GM21390 (cell line): ENCODE measurements around the gene COL11A1.
A peak's percentile ranks its signal among the peaks of the same experiment; 100 is the strongest.
"Not testable (repeated sequence)": the region's sequence is repeated elsewhere in the genome, so short reads cannot be mapped to it uniquely, and the experiment has no call there.

Source experiments
- ATAC-seq: cut with Tn5 transposase; IDR thresholded peaks from one replicate; pipeline ENCODE4 v1.9.1; 2021; ENCODE audit not compliant: unreplicated experiment

Gene COL11A1

DNA sequence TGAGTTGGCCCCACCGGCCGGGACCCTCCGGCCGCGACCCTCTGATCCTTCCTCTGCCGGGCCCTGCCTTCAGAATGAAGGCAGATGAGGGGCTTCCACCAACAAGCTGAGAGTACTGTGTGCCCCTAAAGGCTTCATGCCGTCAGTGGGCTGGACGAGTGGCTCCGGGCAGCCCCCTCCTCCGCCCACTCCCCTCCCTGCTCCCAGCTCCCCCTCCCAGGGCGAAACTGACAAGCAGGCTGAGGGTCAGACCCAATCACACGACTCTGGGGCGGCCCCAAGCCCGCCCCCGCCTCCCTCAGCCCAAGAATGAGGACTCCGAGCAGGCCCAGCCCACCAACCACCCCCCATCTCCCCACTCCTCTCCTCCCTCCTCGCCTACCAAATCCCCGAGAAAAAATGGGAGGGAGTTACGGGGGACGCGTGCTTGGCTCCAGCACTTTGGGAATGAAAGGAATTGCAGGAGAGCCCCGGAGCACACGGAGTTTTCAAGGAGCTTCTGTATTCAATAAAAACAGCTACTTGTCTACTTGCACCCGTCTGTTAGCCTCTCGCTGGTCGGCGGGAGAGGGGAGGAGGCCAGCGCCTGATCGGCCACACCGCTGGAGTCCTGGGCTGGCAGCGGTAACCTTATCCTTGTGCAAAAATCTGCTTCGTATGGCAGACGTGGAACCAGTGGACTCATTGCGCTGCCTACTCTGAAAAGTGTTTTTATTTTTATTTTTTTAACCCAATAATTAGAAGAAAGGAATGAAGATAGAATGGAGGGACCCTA, at the start of gene COL11A1:
Gene COL11A1, minus strand, starts transcription at position 147 of the 775 bp plus-strand sequence. CDS start 344 bp downstream, outside the sequence.
- ATAC-seq = no peak

DNA sequence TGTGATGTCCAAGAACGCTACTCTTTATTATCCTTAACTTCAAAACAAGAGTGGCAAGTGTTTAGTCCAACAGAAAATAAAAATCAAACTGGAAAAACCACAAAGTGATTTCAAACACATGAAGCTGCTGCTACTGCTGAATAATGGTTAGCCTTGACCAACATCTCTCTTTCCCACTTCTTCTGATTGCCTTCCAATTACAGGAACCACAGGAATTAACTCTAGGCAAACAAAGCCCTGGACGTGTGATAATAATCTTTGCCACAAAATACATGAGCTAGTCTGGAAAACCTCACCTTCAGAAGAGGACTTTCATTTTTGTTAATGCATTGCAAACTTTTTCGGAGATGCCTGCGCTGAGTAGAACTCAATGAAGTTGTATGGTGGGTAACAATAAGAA, 48.6 kb upstream of the COL11A1 start:
- ATAC-seq = no peak

DNA sequence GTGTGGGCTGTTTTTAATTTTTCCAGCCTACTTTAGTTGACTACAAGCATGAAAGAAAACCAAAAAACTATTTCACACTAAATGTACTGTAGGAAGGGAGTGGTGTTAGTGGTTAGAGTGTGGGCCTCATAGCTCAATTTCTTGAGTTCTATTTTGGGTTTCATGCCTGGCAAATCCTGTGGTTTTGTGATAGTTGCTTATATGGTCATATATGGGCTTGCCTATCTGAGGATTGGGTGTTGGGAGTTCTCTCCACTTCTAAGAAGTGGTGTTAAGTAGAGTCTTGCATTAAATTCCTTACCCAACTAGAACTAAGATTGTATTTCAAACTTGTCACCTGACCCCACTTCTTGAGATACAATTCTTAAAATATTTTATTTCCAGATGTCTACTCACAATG, 37.8 kb upstream of the COL11A1 start:
- no peak for ATAC-seq

DNA sequence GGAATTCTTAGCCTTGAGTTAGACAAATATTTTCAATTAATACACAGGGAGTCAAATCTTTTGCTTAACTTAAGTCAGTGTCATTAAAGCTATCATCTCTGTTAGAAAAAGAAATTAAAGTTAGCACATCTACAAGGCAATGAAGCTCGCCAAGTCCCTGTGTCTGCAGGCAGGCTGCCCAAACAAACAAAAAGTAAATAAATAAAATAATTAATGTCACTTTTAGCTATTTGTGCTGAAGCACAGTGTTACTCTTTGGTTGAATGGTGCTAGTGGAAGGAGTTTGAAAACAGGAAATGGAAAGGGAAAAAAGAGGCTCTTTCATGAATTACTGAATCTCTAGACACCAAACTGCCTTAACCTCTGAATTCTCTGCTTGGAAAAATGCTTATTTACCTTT, 37.1 kb upstream of the COL11A1 start:
- ATAC-seq = no peak

DNA sequence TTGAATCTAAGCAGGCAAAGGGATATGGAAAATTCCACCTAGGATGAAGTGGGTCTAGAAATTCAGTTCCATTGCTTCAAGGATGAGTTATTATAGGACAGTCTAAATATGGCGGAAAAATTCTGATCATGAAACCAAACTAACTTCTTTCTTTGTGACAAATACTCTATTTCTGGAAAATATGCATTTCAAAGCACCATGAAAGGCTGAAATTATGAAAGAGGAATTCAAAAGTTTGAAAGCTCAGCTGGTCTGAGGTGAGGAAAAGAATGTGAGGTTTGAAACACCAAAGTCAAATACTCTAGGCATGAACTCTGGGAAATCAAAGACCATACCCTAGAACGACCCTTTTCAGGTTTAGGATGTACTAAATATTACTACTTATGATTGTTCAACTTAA, 36.4 kb upstream of the COL11A1 start:
- ATAC-seq = no peak

DNA sequence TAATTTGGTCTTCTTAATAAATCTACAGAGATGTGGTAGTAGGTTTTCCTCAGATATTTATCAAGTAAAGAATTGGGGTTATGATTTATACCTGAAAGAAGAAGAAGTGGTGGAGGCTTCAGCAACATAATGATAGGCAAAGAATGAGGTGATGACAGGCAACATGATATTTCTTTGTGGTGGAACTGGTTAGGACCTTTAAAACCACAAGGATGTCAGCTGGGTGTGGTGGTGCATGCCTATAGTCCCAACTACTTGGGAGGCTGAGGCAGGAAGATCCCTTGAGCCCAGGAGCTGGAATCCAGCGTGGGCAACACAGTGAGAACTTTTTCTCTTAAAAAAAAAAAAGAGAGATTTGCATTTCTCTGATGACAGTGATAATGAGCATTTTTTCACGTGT, 34.1 kb upstream of the COL11A1 start:
- no peak for ATAC-seq

DNA sequence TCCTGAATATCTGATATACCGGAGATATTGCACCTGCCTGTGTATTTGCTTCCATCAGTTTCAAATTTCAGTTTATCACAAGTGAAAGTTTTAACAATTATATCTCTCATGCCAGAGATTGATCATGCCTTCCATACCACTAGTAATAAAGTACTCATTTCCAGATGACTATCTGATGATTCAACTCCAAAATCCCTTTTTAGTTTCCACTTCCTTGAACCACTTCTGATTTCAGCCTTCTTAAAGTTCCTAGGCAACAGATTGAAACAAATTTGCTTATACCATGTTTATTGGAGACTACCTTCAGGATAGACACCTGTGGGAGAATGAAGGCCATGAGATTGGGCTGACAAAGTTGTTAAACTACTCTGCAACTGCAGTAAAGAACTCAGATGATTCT, 21.5 kb upstream of the COL11A1 start:
- ATAC-seq = no peak

DNA sequence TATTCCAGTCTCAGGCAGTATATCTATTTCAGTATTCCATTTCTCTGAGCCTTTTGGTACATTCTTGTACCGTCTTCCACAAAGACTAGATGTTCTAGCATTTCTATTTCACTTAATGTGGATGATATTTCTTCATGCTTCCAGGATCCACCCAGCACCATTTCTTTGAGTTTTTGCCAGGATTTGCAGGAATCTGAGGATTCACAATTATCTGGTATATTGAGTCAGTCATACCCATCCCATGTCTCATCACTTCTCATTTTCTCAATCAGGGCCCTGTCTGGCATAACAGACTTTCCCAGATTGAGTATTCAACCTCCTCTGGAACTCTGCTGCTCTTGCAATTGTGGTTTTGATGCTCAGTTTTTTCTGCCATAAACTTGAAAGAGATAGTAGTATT, 20.9 kb upstream of the COL11A1 start:
- no peak for ATAC-seq

DNA sequence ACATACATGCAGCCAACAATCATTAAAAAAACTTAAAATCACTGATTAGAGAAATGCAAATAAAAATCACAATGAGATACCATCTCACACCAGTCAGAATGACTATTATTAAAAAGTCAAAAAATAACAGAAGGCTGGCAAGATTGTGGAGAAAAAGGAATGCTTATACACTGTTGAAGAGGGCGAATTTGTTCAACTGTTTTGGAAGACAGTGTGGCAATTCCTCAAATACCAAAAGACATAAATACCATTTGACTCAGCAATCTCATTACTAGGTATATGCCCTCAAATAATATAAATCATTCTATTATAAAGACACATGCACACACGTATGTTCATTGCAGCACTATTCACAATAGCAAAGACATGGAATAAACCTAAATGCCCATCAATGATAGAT, 19.9 kb upstream of the COL11A1 start:
- ATAC-seq = not testable (repeated sequence)

DNA sequence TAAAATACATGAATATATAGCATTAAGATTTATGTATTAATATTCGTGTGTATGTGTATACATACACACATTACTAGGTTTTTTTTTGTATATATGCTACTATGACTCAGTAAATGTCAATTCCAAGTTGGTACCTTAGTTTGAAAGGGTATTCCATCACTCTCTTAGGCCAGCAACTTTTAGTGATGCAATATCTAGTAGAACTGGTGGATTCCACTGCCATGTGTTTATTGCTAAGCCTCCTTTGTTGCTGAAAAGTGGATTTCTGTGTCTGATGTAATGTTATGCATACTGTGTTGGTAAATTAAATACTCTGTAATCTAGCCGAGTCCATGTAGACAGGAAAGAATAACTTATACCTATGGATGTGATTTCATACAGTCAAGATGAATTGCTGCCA, 16.9 kb upstream of the COL11A1 start:
- no peak for ATAC-seq

DNA sequence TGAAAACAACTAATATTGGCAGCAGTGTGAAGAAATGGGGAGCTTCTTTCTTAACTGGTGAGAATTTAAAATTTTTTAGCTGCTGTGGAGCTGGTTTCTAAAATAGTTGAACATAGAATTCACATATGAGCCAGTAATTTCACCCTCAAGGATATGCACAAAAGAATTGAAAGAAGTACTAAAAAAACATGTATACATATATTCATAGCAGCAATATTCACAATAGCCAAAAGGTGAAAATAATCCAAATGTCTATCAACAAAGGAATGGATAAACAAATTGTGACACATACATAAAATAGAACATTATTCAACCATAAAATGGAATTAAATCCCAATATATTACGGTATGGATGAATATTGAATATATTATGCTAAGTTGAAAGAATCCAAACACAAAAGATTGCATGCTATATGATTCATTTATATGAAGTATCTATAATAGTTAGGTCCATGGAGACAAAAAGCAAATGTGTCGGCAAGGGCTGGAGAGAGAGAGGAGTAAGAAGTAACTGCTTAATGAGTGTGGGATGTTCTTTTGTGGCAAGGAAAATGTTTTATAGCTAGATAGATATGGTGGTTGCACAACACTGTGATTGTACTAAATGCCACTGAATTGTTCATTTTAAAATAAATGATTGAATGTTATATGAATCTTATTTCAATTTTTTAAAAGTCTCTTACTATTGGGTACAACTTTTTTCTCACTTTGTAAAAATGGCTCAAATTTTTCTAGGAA, 14.8 kb upstream of the COL11A1 start:
- ATAC-seq = no peak

DNA sequence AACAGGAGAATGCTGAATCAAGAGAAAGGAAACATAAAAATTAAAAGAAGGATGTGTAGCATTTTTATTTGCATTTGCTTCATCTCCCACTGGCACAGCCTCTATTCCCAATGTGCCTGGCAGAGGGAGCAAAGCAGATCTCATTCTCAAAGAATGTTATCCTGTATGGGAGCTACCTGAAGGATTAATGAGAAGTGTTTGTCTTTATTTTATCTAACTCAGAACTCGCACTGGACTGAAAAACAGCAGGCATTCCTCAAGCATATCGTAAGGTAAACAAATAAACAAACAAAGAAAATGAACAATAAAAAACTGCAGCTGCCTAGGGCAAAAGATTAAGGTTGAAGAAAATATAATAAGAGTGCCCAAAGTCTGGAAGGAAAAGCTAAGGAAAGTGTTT, 12.7 kb upstream of the COL11A1 start:
- ATAC-seq = no peak

DNA sequence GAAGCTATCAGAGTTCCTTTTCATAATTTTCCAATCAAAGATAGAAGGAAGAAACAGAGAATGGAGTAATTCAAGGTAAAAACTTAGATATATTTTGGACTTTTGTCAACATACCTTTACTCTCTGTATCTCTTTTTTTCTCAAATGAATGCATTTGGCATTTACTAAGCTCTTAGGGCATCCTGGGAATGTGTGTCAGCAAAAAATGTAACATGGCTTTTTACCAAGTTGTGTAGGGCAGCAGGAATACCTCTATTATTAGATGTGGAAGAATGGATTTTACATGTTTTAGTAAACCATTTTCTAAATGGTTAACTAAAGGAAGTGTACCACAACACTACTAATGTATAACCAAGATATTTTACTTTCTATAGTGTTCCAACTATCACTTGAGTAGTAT, 4.2 kb upstream of the COL11A1 start:
- ATAC-seq = no peak

DNA sequence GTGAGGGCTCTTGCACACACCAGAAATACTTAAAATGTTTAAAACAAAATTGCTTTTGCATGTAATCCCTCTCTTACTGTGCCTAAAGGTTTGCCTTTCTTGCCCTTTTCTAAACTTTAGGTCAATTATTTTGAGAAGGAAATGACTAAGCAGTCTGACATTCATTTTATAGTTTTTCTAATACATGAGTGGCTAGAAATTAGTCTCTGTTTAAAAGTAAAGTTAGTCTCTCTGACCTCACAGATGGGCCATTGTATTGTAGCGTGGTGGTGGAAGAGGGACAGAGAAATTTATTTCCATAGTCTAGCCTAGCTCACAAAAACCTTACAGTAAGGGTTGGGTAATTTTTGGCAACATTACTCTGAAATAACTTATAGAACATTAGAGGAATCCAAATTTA, 3.6 kb upstream of the COL11A1 start:
- ATAC-seq = no peak

DNA sequence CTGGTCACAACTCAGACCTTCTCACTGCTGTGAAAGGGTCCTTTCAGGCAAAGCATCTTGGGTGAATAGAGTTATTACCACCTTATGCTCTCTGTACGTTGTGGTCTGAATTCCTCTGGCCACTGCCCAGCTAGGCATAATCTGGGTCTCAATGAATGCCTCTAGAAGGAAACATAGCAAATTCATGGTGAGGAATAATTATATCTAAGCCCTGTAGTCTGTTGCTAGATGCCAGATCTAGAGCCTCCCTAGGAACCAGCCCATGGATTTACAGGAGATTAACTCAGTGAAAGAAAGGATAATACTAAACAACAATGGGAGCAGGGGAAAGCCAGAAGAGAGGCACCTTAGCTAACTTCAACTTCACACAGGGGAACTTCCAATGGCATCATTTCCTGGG, 2.4 kb upstream of the COL11A1 start:
- ATAC-seq = no peak

DNA sequence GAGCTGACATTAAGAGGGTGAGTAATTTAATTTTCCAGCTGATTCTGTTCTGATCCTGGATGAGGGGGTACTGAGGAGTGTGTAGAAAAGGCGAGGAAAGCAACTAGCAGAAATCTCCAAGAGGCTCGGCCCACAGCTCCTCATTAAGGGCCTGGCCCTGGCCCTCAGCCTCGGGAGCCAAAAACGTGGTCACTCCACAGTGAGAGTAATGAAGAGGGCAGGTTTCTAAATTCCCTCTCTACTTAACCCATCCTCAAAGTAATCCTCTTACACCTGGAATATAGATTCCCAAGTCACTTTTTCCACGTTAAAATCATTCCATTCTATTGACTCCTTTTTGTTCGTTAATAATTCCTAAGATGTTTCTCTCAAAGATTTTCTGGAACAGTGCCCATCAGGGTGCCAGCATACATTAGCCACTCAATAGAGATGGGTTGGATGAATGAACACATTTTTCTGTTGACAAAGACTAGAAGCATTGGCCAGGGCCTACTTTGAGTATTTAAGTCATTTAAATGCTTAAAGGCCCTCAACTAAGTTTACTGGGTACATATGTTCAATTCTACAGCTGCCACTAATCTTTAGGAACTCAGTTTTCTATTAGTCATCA, 1.1 kb upstream of the COL11A1 start:
- ATAC-seq = no peak

DNA sequence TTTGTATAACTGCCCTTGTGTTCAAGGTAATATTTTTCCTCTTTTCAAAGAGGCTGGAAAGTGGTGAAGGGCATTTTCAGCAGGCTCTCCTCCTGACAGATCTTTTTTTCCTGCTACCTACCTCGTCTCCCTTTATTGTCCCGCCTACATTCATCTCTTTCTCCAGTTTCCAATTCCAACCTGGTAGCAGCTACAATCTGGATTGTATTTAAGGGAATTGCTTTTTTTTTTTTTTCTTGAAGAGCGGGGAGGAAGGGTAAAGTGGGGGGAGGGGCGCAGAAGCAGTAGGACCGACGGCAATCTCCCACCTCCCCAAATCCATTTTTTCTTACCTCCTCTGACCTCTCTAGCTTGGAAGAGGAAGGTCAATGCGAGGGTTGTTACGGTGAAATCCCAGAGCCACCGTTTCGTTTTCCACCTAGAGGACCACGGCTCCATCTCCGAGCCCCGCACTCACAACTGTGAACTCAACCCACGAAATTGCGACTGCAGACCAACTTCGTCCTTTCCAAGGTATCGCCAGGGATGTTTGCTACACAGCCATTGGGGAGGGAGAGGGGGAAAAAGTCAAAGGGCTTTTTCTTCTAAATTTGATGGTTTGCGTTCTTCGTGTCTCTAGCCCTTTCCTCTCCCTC, 464 bp downstream of the COL11A1 start:
- no peak for ATAC-seq

DNA sequence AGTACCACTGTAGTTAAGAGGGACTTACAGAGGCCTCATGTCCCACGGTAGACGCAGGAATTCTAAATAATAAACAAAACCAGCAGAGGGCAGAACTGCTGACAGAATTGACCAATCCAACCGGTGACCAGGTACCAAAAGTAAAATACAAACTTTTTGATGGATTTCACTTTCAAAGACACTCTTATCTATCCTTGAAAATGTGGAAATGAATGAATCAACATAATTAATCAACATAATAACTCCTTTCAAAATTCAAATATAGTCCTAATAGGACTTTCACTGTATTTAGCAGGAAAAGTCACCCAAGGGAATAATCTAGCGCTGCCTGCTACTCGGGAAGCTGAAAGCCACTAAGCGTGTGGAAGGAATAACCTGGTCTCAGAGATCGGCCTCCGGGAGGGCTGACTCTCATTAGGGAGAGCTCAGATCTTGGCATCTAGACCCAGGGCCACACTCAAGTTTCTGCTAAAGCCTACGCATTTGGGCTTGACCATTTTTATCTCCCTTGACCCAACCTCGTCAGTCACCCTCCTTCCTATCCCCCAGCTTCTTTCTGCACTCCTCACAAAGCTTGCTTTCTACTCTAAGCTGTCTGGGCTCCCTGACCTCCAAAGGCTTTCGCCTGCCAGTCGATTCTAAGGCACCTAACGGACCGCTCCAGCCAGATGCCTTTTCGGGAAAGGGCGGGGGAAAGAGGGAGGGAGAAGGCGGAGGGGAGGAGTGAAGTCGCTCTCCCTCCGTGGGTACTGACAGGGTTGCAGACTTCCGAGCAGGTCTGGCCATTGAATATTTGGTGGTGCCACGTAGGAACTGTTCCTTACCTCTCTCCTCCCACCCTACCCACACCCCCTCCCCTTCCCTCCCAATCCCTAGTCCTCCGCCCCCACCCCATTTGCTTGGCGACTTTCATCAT, 1.6 kb downstream of the COL11A1 start:
- peak; percentile 82 for ATAC-seq

DNA sequence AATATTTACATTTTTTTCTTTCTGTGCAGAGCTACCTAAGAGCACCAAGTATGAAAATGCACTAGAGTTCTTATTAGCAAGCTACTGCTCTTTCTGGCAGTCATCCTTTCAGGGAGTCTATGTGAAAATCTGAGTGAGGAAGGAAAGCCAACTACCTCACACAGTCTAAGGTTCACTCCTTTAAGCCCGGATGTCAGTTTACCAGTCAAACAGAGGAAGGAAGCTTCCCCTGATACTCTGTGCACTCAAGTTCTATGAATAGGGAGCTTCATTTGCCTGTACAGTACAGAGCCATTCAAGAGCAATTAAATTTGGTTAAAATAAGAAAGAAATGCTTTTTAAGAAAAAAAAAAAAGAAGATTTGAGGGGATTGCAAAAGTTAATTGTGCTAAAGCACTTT, 6.9 kb downstream of the COL11A1 start:
- ATAC-seq = no peak

DNA sequence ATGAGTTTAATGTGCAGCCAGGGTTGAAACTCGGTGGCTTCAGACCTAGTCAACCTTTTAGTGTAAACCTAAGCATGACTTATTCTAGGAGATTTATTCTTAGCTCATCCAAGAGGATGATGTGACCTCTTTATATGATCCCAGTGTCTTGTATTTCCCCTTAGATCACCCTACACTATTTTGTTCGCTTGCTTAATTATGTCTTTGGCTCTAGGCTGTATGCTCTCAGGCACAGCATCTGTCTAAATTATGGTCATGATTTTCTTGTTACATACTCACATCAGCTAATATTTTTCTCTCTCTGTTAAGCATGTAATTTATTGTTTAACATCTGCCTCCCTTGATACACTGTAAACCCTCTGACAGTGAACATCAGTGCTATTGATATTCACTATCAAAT, 19.1 kb downstream of the COL11A1 start:
- no peak for ATAC-seq

DNA sequence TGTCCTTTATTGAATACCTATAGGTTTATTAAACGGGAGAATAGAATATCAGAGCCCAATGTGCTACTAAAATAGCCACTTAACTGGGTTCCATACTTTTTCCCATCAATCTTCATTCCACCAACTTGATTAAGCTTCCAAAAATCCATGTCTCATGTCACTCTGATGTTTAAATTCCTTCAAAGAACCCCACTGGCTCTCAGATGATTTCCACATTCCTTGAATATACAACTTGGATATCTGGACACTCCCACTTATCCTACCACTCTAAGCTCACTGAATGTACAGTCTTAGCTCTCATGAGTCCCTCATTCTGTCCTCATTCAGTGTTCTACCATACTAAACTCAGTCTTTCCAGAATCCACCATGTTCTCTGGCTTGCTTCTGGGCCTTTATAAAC, 21.1 kb downstream of the COL11A1 start:
- ATAC-seq = no peak
